GM12891 (cell line): ENCODE results near the gene PNMT.

Experiments used
- PAX5 ChIP-seq: IDR thresholded peaks from 2 replicates; pipeline ENCODE4 v1.6.1; 2011; ENCODE audit warnings: low read length, moderate library complexity, mild to moderate bottlenecking; ENCODE audit not compliant: insufficient read depth, severe bottlenecking
- POLR2A ChIP-seq: IDR thresholded peaks from 2 replicates; pipeline ENCODE4 v1.6.1; 2011; ENCODE audit warnings: low read depth, low read length, control low read depth
- POLR2AphosphoS5 ChIP-seq: IDR thresholded peaks from 2 replicates; pipeline ENCODE4 v1.6.1; 2011; ENCODE audit warnings: low read depth, low read length, control low read depth
- POU2F2 ChIP-seq: IDR thresholded peaks from 2 replicates; pipeline ENCODE4 v1.6.1; 2011; ENCODE audit warnings: low read depth, mild to moderate bottlenecking, control low read depth, low read length, moderate library complexity
- SPI1 ChIP-seq: IDR thresholded peaks from 2 replicates; pipeline ENCODE4 v1.6.1; 2011; ENCODE audit warnings: low read depth, low read length, control low read depth
- TAF1 ChIP-seq: IDR thresholded peaks from 2 replicates; pipeline ENCODE4 v1.6.1; 2011; ENCODE audit warnings: low read depth, low read length, control low read depth

GRCh38 chr17:39677542-39678339, 9.5 kb downstream of the PNMT start:
- TF ChIP-seq POLR2AphosphoS5 (no peak), POLR2A (no peak), TAF1 (no peak), SPI1 (no peak), PAX5 (no peak), POU2F2 (no peak)
